ENCODE results near the gene ANLN. TPM values are rescaled to one million over a fixed set of nuclear protein-coding genes. Genes with fewer than 3 reads are reported as not detected.

ANLN gene
- total RNA-seq, 1 donor from 2014 or later = 0.73 TPM

- no peak for ATAC-seq (ENCODE audit: low read depth)
- intact Hi-C loops (cut with micrococcal nuclease) = no loop called here
Observed at GRCh38 chr7:36453769-36454168, 64.1 kb downstream of the ANLN start.

DNA sequence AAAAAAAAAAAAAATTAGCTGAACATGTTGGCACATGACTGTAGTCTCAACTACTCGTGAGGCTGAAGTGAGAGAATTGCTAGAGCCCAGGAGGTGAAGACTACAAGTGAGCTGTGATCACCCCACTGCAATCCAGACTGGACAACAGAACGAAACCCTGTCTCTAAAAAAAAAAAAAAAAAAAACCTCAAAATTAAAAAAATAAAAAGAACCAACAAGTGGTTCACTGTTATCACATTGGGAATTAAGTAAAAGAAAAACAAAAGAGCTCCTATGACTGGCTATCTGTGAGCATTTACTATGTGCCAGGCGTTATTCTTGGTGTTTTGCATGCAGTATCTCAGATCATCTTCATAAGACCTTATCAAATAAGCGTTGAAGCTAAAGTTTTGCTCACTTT lies 66.0 kb downstream of the ANLN start:
- H3K4me3 Mint-ChIP-seq = no peak overlapping the region
- no peak overlapping the region for H3K27ac Mint-ChIP-seq
- no peak for TF ChIP-seq CTCF (IDR thresholded peaks at IDR 0.05)
- DNase-seq = no peak
- ATAC-seq (ENCODE audit: low read depth) = no peak
- POLR2A ChIA-PET = no interaction called here
- no peaks in the 10 kb centered on the region for H3K4me1 Mint-ChIP-seq
- H3K36me3 Mint-ChIP-seq (ENCODE audit: low read depth) = no peaks in the 10 kb centered on the region
- intact Hi-C loops (cut with micrococcal nuclease) = no loop called here
- no peaks in the 10 kb centered on the region for H3K9me3 Mint-ChIP-seq
- H3K27me3 Mint-ChIP-seq = no peaks in the 10 kb centered on the region
- CTCF ChIA-PET = no interaction called here

More at GRCh38 chr7:36453769-36454168, 64.1 kb downstream of the ANLN start:
- Mint-ChIP-seq H3K4me1 (no peaks in the 10 kb centered on the region), H3K9me3 (no peaks in the 10 kb centered on the region), H3K4me3 (no peak overlapping the region), H3K36me3 (ENCODE audit: low read depth) (no peaks in the 10 kb centered on the region), H3K27me3 (no peaks in the 10 kb centered on the region), H3K27ac (no peak overlapping the region)
- POLR2A ChIA-PET = no interaction called here
- no peak for DNase-seq
- CTCF ChIA-PET = interaction anchor here (1.3 kb wide), 1 partner anchor 13 kb away, joined by 7 read pairs; no protein-coding TSS in a partner anchor
- no peak for TF ChIP-seq CTCF (IDR thresholded peaks at IDR 0.05)

- Mint-ChIP-seq H3K4me1 (no peaks in the 10 kb centered on the region), H3K27me3 (no peaks in the 10 kb centered on the region), H3K9me3 (no peaks in the 10 kb centered on the region), H3K36me3 (ENCODE audit: low read depth) (no peaks in the 10 kb centered on the region), H3K27ac (no peak overlapping the region), H3K4me3 (no peak overlapping the region)
- ATAC-seq (ENCODE audit: low read depth) (no peak), DNase-seq (no peak)
- TF ChIP-seq CTCF (IDR thresholded peaks at IDR 0.05) = no peak
- intact Hi-C loops (cut with micrococcal nuclease) = no loop called here
- ChIA-PET POLR2A (no interaction called here), CTCF (no interaction called here)
Observed at GRCh38 chr7:36456138-36456537, 66.5 kb downstream of the ANLN start.

DNA sequence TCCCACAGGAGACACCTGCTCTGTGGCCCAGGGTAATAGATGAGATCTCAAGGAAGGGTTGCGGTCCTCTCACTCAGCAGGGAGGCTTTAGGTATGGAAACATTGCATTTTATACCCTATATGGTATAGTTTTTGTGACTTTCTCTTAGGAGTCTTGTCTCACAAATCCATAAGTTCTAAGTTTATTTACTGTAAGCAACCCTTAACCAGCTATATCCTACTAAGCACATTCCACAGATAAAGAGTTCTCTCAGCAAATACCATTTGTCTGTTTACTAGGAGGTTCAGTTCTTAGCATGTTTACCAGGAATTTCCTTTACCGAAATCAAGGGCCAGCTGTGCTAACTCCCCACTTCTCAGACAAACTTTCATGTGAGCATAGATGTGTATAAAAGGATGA lies 66.9 kb downstream of the ANLN start:
- intact Hi-C loops (cut with micrococcal nuclease) = no loop called here
- Mint-ChIP-seq H3K27me3 (no peaks in the 10 kb centered on the region), H3K36me3 (ENCODE audit: low read depth) (no peaks in the 10 kb centered on the region), H3K9me3 (no peaks in the 10 kb centered on the region), H3K27ac (no peak overlapping the region), H3K4me1 (no peaks in the 10 kb centered on the region), H3K4me3 (no peak overlapping the region)
- ChIA-PET CTCF (no interaction called here), POLR2A (no interaction called here)
- TF ChIP-seq CTCF (IDR thresholded peaks at IDR 0.05) = no peak
- no peak for DNase-seq
- no peak for ATAC-seq (ENCODE audit: low read depth)

GRCh38 chr7:36459236-36459960 lies 69.7 kb downstream of the ANLN start:
- no peaks in the 10 kb centered on the region for H3K36me3 Mint-ChIP-seq (ENCODE audit: low read depth)
- H3K27me3 Mint-ChIP-seq = peaks cover 3% of the 10 kb centered on the region
- H3K4me3 Mint-ChIP-seq = no peak overlapping the region
- TF ChIP-seq CTCF (IDR thresholded peaks at IDR 0.05) = no peak
- no peak for DNase-seq
- no peaks in the 10 kb centered on the region for H3K9me3 Mint-ChIP-seq
- H3K4me1 Mint-ChIP-seq = no peaks in the 10 kb centered on the region
- no peak overlapping the region for H3K27ac Mint-ChIP-seq
- no peak for ATAC-seq (ENCODE audit: low read depth)
- POLR2A ChIA-PET = no interaction called here
- intact Hi-C loops (cut with micrococcal nuclease) = no loop called here
- CTCF ChIA-PET = no interaction called here

Measured in activated B cell treated with CpG ODN at 0.5 μM for 24 hours (primary cell).